HAP-1 (cell line): ENCODE measurements around the gene DUSP10.

ENCODE experiments used
- DNase-seq, 2 experiments: peaks; one replicate each; pipeline ENCODE4 v3.0.0-alpha.2; 2016 to 2020; ENCODE audit warnings: low spot score in 2 of 2
- H3K27me3 ChIP-seq: fragments of 250-450 bp; sonication (Bioruptor Pico); 2 replicates; pipeline ENCODE4 v1.5.1; 2020; ENCODE audit warnings: low read depth, mild to moderate bottlenecking, moderate library complexity
- H3K36me3 ChIP-seq: fragments of 250-450 bp; sonication (Bioruptor Pico); replicated peaks from 2 replicates; pipeline ENCODE4 v1.5.1; 2020; ENCODE audit warnings: mild to moderate bottlenecking
- H3K4me1 ChIP-seq: fragments of 250-450 bp; sonication (Bioruptor Pico); 2 replicates; pipeline ENCODE4 v1.5.1; 2020; ENCODE audit warnings: mild to moderate bottlenecking
- H3K4me3 ChIP-seq: fragments of 250-450 bp; sonication (Bioruptor Pico); 2 replicates; pipeline ENCODE4 v1.5.1; 2020; ENCODE audit warnings: mild to moderate bottlenecking, moderate library complexity
- H3K9me3 ChIP-seq: fragments of 250-450 bp; sonication (Bioruptor Pico); 2 replicates; pipeline ENCODE4 v1.5.1; 2020; ENCODE audit warnings: mild to moderate bottlenecking, moderate library complexity
- in situ Hi-C: fragments of 300-500 bp; cut with MboI; formaldehyde crosslinking; loops from 3 replicates; pipeline ENCODE4 v1.14.3; 2020; ENCODE audit warnings: low sequenced_read_pairs, inconsistent platforms, mixed read lengths

Gene DUSP10

GRCh38 chr1:221709854-221710253, 32.0 kb downstream of the DUSP10 start:
- no peaks in the 10 kb centered on the region for H3K27me3 ChIP-seq
- in situ Hi-C loops = no loop called here
- no peak overlapping the region for H3K4me3 ChIP-seq
- no peaks in the 10 kb centered on the region for H3K36me3 ChIP-seq
- DNase-seq = no peak
- H3K4me1 ChIP-seq = peaks cover 4% of the 10 kb centered on the region
- no peaks in the 10 kb centered on the region for H3K9me3 ChIP-seq

GRCh38 chr1:221708987-221709386, 32.9 kb downstream of the DUSP10 start:
- Histone ChIP-seq H3K4me1 (no peaks in the 10 kb centered on the region), H3K36me3 (no peaks in the 10 kb centered on the region), H3K4me3 (no peak overlapping the region), H3K27me3 (no peaks in the 10 kb centered on the region), H3K9me3 (no peaks in the 10 kb centered on the region)
- in situ Hi-C loops = no loop called here
- no peak for DNase-seq

GRCh38 chr1:221708076-221708571, 33.8 kb downstream of the DUSP10 start:
- no peak for DNase-seq
- Histone ChIP-seq H3K36me3 (no peaks in the 10 kb centered on the region), H3K9me3 (no peaks in the 10 kb centered on the region), H3K4me3 (no peak overlapping the region), H3K4me1 (no peaks in the 10 kb centered on the region), H3K27me3 (no peaks in the 10 kb centered on the region)
- in situ Hi-C loops = no loop called here

- no peak overlapping the region for H3K4me3 ChIP-seq
- in situ Hi-C loops = no loop called here
- H3K4me1 ChIP-seq = no peaks in the 10 kb centered on the region
These were observed 34.9 kb downstream of the DUSP10 start for GRCh38 chr1:221706876-221707582.

GRCh38 chr1:221706191-221706590, 35.7 kb downstream of the DUSP10 start:
- in situ Hi-C loops = no loop called here

More at GRCh38 chr1:221706876-221707582, 34.9 kb downstream of the DUSP10 start:
- no peak for DNase-seq
- Histone ChIP-seq H3K27me3 (no peaks in the 10 kb centered on the region), H3K9me3 (no peaks in the 10 kb centered on the region), H3K36me3 (no peaks in the 10 kb centered on the region)

GRCh38 chr1:221704306-221704705, 37.6 kb downstream of the DUSP10 start:
- no peaks in the 10 kb centered on the region for H3K36me3 ChIP-seq
- no peaks in the 10 kb centered on the region for H3K4me1 ChIP-seq
- no peaks in the 10 kb centered on the region for H3K9me3 ChIP-seq
- DNase-seq = no peak
- in situ Hi-C loops = no loop called here
- H3K4me3 ChIP-seq = no peak overlapping the region
- no peaks in the 10 kb centered on the region for H3K27me3 ChIP-seq

More at GRCh38 chr1:221706191-221706590, 35.7 kb downstream of the DUSP10 start:
- no peak for DNase-seq
- no peaks in the 10 kb centered on the region for H3K36me3 ChIP-seq
- H3K9me3 ChIP-seq = no peaks in the 10 kb centered on the region
- no peaks in the 10 kb centered on the region for H3K27me3 ChIP-seq
- H3K4me1 ChIP-seq = no peaks in the 10 kb centered on the region
- H3K4me3 ChIP-seq = no peak overlapping the region

GRCh38 chr1:221701570-221702186, 40.2 kb downstream of the DUSP10 start:
- Histone ChIP-seq H3K9me3 (no peaks in the 10 kb centered on the region), H3K27me3 (no peaks in the 10 kb centered on the region), H3K4me1 (no peaks in the 10 kb centered on the region), H3K4me3 (no peak overlapping the region), H3K36me3 (no peaks in the 10 kb centered on the region)
- in situ Hi-C loops = no loop called here
- no peak for DNase-seq

- H3K9me3 ChIP-seq = no peaks in the 10 kb centered on the region
- no peaks in the 10 kb centered on the region for H3K27me3 ChIP-seq
- no peaks in the 10 kb centered on the region for H3K4me1 ChIP-seq
- in situ Hi-C loops = no loop called here
- no peak for DNase-seq
- H3K4me3 ChIP-seq = no peak overlapping the region
- H3K36me3 ChIP-seq = no peaks in the 10 kb centered on the region
These were observed 40.9 kb downstream of the DUSP10 start for GRCh38 chr1:221700948-221701347.

GRCh38 chr1:221700536-221700935, 41.4 kb downstream of the DUSP10 start:
- in situ Hi-C loops = no loop called here
- H3K27me3 ChIP-seq = no peaks in the 10 kb centered on the region

GRCh38 chr1:221699978-221700519, 41.8 kb downstream of the DUSP10 start:
- no peaks in the 10 kb centered on the region for H3K27me3 ChIP-seq
- DNase-seq = no peak
- no peaks in the 10 kb centered on the region for H3K36me3 ChIP-seq
- no peaks in the 10 kb centered on the region for H3K4me1 ChIP-seq
- no peaks in the 10 kb centered on the region for H3K9me3 ChIP-seq
- no peak overlapping the region for H3K4me3 ChIP-seq
- in situ Hi-C loops = no loop called here

More at GRCh38 chr1:221700536-221700935, 41.4 kb downstream of the DUSP10 start:
- no peaks in the 10 kb centered on the region for H3K36me3 ChIP-seq
- H3K4me1 ChIP-seq = no peaks in the 10 kb centered on the region
- H3K4me3 ChIP-seq = no peak overlapping the region
- no peaks in the 10 kb centered on the region for H3K9me3 ChIP-seq
- DNase-seq = no peak

- no peaks in the 10 kb centered on the region for H3K4me1 ChIP-seq
- no peaks in the 10 kb centered on the region for H3K9me3 ChIP-seq
- no peaks in the 10 kb centered on the region for H3K36me3 ChIP-seq
- in situ Hi-C loops = no loop called here
- no peak for DNase-seq
- no peaks in the 10 kb centered on the region for H3K27me3 ChIP-seq
- H3K4me3 ChIP-seq = no peak overlapping the region
These were observed 42.3 kb downstream of the DUSP10 start for GRCh38 chr1:221699577-221699976.

GRCh38 chr1:221698579-221699349, 43.1 kb downstream of the DUSP10 start:
- no peak for DNase-seq
- H3K4me3 ChIP-seq = no peak overlapping the region
- in situ Hi-C loops = no loop called here
- no peaks in the 10 kb centered on the region for H3K4me1 ChIP-seq
- no peaks in the 10 kb centered on the region for H3K36me3 ChIP-seq
- H3K9me3 ChIP-seq = no peaks in the 10 kb centered on the region
- no peaks in the 10 kb centered on the region for H3K27me3 ChIP-seq

- no peaks in the 10 kb centered on the region for H3K4me1 ChIP-seq
- H3K9me3 ChIP-seq = no peaks in the 10 kb centered on the region
- no peak overlapping the region for H3K4me3 ChIP-seq
- H3K27me3 ChIP-seq = no peaks in the 10 kb centered on the region
- DNase-seq = no peak
- H3K36me3 ChIP-seq = no peaks in the 10 kb centered on the region
- in situ Hi-C loops = no loop called here
These were observed 43.9 kb downstream of the DUSP10 start for GRCh38 chr1:221697923-221698425.
